ENCODE results near the gene EIF4G3. TPM values are rescaled to one million over a fixed set of nuclear protein-coding genes. Genes with fewer than 3 reads are reported as not detected.

EIF4G3 gene
- total and polyA plus RNA-seq, 2 donors (not counting 3 experiments of a cell fraction or from before 2014, with no cell fraction given) = 40.7 to 78.5 TPM

- intact Hi-C loops (cut with micrococcal nuclease) (loop anchor here (1.0 to 10.0 kb wide), 2 partner anchors 14 to 382 kb away; no protein-coding TSS in a partner anchor), dilution Hi-C loops (cut with MboI; ENCODE audit: extremely low pct_ligation_motif_present, low sequenced_read_pairs) (no loop called here)
- Histone ChIP-seq H2AFZ (ENCODE audit: low read depth, low read length) (no peak overlapping the region), H3K4me3 (replicated peaks in 1 of 3; ENCODE audit: insufficient read depth in 1 of 3, low read depth in 1 of 3, low read length in 3 of 3) (no peak overlapping the region), H3K4me2 (ENCODE audit: insufficient read depth, low read length) (no peak overlapping the region), H3K4me1 (ENCODE audit: control insufficient read depth, extremely low read depth, insufficient read depth, low read length) (peaks cover 16% of the 10 kb centered on the region), H3K9me3 (replicated peaks; ENCODE audit: control insufficient read depth, insufficient read depth, low read length) (no peaks in the 10 kb centered on the region), H3K27me3 (ENCODE audit: control insufficient read depth in 2 of 2, insufficient read depth in 2 of 2, low read length in 2 of 2) (no peaks in the 10 kb centered on the region), H3K27ac (ENCODE audit: insufficient read depth, low read depth, low read length) (peak overlapping the region; percentile 8), H3K36me3 (ENCODE audit: control insufficient read depth in 2 of 2, extremely low read depth in 1 of 2, insufficient read depth in 2 of 2, low read length in 2 of 2) (peaks cover 0 to 2% of the 10 kb centered on the region in 2 experiments), H4K20me1 (replicated peaks; ENCODE audit: control insufficient read depth, extremely low read depth, insufficient read depth, low read length) (no peaks in the 10 kb centered on the region), H3K79me2 (ENCODE audit: control insufficient read depth, insufficient read depth, low read length) (peaks cover 34% of the 10 kb centered on the region), H3K9me1 (replicated peaks; ENCODE audit: control insufficient read depth, extremely low read depth, insufficient read depth, low read length) (no peaks in the 10 kb centered on the region), H3K9ac (replicated peaks; ENCODE audit: extremely low read depth, insufficient read depth, low read length) (no peak overlapping the region)
- DNase-seq (ENCODE audit: low read depth, low spot score) (peak; percentile 77), FAIRE-seq (peak; percentile 80)
- ChIA-PET CTCF (no interaction called here), POLR2A (no interaction called here)
- TF ChIP-seq CTCF (IDR thresholded peaks at IDR 0.05; ENCODE audit: extremely low read depth in 1 of 2, insufficient read depth in 1 of 2, low read depth in 1 of 2, low read length in 2 of 2) (no peak), FOS (IDR thresholded peaks at IDR 0.05; ENCODE audit: borderline replicate concordance, insufficient read depth, low read length) (peak; percentile 90), POLR2AphosphoS5 (IDR thresholded peaks at IDR 0.05; ENCODE audit: insufficient read depth, low read depth, low read length) (peak; percentile 81), GATA2 (IDR thresholded peaks at IDR 0.05; ENCODE audit: insufficient read depth, insufficient read length, low read depth, low read length) (no peak), POLR2A (IDR thresholded peaks at IDR 0.05; ENCODE audit: low read depth, low read length) (no peak), MYC (IDR thresholded peaks at IDR 0.05; ENCODE audit: low read depth, low read length) (no peak), MAX (IDR thresholded peaks at IDR 0.05; ENCODE audit: insufficient read depth, insufficient read length) (no peak), JUN (IDR thresholded peaks at IDR 0.05; ENCODE audit: borderline replicate concordance, insufficient read depth, insufficient read length, low read depth) (peak; percentile 30)
- BruUV-seq (replicated peaks) = no TSS peak
Measured at GRCh38 chr1:21077085-21077484, 99.6 kb downstream of the EIF4G3 start.

All from endothelial cell of umbilical vein (primary cell).